ENCODE measurements around the gene C2orf81.
"Not testable (repeated sequence)": the region's sequence is repeated elsewhere in the genome, so short reads cannot be mapped to it uniquely, and the experiment has no call there.

DNA sequence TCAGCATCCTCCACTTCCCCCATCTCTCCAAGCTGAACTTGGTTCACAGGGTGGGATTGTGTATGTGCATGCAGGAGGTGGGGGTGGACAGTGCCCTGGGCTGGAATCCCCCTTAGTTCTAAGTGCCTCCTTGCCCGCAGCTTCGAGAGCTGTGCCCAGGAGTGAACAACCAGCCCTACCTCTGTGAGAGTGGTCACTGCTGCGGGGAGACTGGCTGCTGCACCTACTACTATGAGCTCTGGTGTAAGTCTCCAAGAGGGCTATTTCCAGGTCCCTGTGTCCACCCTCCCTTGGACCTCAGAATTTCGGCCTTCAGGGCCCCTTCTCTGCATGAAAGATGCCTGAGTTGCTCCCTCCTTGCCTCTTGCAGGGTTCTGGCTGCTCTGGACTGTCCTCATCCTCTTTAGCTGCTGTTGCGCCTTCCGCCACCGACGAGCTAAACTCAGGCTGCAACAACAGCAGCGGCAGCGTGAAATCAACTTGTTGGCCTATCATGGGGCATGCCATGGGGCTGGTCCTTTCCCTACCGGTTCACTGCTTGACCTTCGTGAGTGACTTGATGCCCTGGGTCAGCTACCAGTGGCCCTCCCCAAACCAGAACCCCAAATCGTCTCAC, 38.2 kb upstream of the C2orf81 start:
- TF ChIP-seq, protein P1, sequence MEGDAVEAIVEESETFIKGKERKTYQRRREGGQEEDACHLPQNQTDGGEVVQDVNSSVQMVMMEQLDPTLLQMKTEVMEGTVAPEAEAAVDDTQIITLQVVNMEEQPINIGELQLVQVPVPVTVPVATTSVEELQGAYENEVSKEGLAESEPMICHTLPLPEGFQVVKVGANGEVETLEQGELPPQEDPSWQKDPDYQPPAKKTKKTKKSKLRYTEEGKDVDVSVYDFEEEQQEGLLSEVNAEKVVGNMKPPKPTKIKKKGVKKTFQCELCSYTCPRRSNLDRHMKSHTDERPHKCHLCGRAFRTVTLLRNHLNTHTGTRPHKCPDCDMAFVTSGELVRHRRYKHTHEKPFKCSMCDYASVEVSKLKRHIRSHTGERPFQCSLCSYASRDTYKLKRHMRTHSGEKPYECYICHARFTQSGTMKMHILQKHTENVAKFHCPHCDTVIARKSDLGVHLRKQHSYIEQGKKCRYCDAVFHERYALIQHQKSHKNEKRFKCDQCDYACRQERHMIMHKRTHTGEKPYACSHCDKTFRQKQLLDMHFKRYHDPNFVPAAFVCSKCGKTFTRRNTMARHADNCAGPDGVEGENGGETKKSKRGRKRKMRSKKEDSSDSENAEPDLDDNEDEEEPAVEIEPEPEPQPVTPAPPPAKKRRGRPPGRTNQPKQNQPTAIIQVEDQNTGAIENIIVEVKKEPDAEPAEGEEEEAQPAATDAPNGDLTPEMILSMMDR (conservative IDR thresholded peaks at IDR 0.05): not testable (repeated sequence)
- not testable (repeated sequence) for TF ChIP-seq EZH2 (IDR thresholded peaks at IDR 0.05; ENCODE audit: low read depth)

All from PC-9 (cell line).